Activated T-helper 1 cell treated with Interleukin-2 at 50 U/mL for 16 hours (primary cell): Measurements from ENCODE around the gene SYCP3.
"Not testable (repeated sequence)": the region's sequence is repeated elsewhere in the genome, so short reads cannot be mapped to it uniquely, and the experiment has no call there.

ENCODE experiments used
- DNase-seq: peaks from one replicate; pipeline ENCODE4 v3.0.0-alpha.2; 2020; ENCODE audit warnings: low read depth

The SYCP3 gene

DNA sequence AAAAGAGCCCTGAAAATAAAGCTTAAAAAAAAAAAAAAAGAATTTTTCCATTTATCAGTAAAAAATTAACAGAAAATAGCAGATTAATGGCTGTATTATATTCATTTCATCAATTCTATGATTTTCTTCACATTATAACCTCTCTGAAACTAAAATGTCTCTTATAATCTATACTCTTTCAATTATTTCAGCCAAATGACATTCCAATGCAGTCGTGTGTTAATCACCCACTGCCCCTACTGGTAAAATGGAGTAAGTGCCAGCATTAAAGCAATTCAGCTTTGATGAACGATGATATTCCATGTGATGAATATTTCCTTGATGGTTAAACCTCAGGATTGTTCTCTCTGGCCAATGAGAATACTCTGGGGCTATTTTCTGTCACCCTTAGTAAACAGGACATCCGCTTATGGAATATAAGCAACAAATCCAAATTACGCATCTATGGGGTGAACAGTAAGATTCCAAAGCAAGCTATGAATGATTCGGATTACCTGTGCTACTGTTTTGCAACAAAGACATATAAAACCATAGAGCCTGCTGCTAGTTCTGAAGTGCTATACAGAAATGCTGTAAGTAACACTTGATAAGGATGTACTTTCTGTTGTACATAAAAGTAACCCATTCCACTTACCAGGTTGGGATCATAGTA, 20.3 kb upstream of the SYCP3 start:
- DNase-seq = no peak

DNA sequence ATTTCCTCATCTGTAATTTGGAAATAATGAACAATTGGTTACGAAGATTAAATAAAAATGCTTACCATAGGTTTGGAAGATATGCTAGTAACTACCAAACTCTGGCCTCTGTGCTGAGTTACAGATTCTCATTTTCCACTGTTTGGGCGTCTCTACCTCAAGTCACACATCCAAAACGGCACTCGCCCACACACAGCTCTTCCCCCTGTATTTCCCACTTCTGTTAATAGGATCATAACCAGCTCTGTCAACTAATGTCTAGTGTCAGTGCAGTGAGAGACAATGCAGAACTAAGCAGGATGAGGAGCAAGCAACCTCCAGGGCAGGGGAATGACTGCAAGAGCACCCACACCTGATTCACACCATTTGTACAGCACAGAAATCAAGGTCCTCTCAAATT, 10.9 kb upstream of the SYCP3 start:
- DNase-seq = no peak

DNA sequence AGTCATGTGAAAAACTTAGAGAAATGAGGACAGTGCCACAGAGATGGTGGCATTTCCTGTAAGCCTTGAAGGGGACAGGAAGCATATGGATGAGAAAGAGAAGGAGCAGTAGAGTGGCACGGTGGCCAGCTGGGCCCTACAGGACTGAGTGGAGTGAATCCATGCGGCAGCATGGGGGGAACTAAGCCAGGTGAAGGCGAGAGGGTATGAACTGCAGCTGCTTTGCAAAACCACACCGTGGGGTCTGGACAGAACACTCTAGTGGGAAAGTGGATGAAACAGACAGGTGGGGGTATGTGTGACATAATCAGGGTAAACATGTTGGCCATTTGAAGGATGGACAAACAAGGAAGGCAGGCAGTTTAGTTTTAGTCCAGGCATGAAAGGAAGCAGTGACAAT, 10.4 kb upstream of the SYCP3 start:
- DNase-seq = no peak

DNA sequence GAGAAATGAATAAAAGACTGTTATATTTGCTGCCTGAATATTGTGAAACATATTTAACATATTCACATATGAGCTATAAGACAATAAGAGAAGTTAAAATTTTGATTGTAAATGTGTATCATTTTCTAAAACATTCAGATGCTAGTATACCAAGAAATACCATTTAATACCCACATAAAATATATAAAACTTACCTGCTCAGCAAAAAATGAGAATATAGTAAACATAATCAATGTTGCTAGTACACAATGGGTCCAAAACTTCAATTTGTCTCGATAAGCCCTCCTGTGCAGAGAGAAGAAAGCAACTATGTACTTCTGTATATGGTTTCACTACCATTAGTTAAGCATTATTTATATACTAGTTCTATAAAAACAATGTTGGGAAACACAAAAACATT, 9.6 kb upstream of the SYCP3 start:
- no peak for DNase-seq

DNA sequence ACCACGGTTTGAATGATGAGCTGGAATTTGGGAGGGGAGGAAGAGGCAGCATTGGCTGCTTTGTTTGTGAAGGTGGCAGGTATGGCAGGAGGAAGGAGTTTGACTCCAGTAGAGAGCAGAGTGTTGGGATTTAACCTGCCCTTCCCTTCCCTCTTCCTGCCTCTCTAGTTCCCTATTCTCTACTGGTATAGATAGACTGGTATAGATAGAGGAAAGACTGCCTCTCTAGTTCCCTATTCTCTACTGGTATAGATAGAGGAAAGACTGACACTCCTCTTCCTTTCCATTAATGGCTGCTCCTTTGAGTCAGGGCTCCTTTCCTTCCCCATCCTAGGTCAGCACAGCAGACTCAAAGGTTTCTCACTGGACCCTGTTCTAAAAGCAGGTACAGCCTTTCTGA, 8.4 kb upstream of the SYCP3 start:
- no peak for DNase-seq

DNA sequence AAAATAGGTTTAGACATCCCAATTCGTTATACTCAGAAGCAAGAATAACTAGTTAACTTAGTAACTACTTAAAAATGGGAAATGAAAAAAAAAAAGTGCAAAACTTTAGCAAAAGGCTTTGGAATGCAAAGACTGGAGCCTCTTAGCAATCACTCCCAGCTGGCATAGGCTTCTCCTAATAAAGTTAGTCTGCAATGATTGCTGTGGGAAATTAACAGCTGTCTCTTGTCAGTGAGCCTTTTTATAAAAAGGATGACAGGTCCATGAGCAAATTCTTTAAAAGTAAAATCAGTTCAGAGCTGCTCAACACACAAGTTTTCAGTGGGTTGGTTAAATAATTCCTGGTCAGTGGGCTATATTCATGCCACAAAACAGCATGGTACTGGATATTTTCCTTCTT, 7.4 kb upstream of the SYCP3 start:
- DNase-seq = no peak

DNA sequence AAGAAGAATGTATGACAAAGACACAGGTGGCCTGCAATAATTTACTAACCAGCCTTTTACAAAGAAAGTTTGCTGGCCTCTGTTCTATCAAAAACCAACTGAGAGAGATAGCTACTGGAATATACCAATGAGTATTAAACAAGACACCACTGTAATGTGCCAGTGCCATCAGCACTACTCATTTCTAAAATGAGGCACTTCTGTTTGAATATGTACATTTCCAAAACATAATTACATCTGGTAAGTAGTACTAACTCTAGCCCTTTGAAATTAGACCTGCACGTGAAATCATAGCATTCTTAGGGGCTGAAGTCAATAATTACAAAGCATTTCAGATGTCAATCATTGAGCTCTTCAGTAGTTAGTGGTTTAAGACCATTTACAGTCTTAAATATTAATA, 6.9 kb upstream of the SYCP3 start:
- DNase-seq = no peak

DNA sequence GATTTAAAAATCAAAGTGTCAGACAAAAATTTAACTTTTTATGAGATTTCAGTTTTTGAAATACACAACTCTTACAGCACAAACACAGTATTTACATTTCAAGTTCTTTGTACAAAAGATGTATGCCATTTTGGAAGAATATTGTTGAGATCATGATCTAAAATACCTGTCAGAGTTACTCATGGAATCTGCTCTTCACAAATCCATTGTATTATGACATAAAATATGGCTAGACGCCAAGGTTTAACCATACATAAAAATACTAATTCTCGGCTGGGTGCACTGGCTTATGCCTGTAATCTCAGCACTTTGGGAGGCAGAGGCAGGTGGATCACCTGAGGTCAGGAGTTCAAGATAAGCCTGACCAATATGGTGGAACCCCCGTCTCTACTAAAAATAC, 6.2 kb upstream of the SYCP3 start:
- no peak for DNase-seq

DNA sequence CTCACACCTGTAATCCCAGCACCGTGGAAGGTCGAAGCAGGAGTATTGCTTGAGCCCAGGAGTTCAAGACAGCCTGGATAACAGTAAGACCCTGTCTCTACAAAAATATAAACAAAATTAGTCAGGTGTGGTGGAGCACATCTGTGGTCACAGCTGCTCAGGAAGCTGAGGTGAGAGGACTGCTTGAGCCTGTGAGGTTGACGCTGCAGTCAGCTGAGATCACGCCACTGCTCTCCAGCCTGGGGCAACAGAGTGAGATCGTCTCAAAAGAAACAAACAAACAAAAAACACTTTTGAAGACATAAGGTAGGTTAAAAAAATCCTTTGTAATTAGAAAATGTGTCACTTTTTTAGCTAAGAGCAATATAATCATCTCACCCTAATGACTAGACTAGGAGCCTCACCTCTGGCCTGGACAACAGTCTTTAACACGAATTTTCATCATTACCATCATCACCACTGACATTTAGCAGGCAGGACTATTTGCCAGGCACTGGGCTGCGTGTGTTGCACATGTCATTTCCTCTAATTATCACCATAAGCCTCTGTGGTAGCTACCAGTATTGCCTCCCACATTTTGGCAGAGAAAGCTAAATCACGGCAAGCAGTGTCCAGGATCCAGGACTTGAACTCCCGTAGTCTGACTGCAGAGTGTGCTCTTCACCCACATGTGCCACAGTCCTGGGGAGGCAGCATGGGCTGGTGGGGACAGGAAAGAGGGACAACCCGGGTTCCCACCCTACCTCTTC, 4.6 kb upstream of the SYCP3 start:
- no peak for DNase-seq

DNA sequence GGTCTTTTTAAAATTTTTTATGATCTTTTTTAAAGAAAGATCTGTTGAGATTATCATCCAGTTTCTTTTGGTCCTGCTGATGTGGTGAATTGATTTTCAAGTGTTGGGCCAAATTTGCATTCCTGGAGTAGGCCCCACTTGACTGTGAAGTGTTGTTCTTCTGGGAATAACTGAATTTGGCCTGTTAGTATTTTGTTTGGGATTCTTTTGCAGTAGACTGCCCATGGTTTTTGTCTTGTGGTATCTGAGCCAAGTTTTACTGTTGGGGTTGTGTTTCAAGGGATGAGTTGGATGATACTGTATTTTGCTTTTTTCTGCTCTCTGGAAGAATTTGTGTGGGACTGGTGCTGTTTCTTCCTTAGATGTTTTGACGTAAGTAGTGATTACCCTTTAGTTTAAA, 4.0 kb upstream of the SYCP3 start:
- DNase-seq = no peak

DNA sequence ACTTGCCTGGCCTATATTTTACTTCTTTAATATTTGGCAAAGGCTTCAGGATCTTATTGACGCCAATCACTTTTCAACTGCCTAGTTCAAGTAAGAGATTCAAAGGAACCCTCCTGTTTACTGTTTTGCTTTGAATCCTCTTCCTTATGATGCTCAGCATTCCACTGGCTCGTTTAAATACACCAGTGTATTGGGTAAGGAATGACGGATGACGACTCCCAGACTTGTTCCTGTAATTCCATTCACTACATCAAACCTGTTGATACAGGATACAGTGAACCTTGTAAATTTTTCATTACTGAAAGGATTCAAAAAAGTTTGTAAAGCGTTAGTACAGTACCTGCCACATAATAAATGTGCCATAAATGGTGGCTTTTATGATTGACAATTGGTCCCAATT, 1.7 kb upstream of the SYCP3 start:
- DNase-seq = no peak

DNA sequence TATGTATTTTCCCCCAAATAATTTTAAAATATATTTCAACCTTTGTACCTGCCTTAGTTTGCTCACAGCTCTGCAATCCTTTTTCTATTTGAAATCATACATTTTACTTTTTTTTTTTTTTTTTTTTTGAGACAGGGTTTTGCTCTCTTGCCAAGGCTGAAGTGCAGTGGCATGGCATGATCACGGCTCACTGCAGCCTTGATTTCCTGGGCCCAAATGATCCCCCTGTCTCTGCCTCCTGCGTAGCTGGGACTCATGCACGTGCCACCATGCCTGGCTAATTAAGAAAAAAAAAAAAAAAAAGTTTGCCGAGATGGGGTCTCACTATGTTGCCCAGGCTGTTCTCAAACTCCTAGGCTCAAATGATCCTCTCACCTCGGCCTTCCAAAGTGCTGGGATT, 1.3 kb upstream of the SYCP3 start:
- DNase-seq = no peak

DNA sequence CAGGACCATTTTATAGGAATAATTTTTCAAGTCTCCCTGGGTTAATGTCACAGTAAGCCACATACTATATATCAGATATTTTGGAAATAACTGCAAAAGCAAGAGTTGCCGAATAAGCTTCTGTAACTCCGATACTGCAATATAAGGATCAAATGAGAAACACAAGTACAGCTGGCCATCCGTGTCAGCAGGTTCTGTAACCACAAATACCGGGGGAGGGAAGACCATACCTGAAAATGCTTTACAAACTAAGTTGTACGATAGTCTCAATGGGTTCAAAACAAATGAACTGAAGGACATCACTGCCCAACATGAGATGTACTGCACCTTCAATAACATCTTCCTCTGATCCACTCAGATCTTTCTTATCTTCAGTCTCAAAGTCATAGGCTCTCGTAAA, 1.8 kb downstream of the SYCP3 start:
- no peak for DNase-seq

DNA sequence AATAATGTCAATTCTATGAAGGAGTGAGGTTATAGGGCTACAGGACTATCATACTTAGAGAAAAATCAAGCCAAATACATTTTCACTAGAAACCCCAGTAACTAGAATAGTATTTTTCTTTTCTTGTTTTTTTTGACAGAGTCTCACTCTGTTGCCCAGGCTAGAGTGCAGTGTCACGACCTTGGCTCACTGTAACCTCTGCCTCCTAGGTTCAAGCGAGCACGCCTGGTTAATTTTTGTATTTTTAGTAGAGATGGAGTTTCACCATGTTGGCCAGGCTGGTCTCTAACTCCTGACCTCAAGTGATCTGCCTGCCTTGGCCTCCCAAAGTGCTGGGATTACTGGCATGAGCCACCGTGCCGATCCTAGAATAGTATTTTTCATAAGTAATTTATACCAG, 4.8 kb downstream of the SYCP3 start:
- not testable (repeated sequence) for DNase-seq

DNA sequence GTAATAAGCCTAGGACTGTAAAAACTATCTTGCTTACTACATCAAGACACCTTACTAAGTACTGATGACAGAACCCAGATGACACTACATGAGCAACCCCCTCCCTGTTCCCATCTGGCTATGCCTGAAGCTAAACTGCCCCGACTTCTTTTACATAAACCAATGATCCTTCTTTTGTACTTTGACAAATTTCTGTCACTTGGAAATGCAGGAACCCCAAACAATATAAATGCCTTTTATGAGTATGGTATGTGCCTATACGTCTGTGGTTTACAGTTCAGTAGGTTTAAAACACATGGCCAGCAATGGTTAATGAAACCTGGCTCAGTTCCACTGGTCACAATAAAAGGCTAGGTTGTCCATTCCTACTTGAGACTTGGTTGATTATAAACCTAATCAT, 6.1 kb downstream of the SYCP3 start:
- no peak for DNase-seq

DNA sequence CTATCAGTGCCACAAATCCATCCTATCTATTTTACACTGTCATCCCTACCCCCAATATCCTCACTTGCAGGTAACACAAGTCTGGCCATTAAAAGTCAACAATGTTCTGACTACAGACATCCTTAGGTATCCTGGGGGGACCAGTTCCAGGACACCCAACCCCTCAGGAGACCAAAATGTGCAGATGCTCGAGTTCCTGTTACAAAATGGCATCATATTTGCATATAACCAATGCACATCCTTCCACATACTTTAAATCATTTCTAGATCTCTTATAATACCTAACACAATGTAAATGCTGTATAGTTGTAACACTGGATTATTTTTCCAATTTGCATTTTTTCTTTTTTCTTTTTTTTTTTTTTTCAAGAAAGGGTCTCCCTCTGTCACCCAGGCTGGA, 6.9 kb downstream of the SYCP3 start:
- DNase-seq = no peak

DNA sequence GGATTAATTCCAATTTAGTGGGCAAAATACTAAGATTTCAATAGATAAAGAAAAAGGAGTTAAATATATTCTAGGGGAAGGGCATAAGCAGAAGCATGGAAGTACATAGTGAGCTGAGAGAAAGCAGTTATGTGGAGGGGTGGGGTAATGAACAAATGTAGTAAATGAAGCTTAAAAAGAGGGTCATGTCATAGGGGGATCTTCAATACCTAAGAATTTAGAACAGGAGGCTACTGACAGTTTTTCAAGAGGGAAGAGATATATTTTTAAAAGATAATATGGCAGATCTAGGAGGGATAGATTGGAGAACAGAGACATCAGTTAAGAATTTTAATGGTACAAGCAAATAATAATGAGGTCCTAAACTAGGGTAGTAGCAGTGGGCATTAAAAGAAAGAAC, 9.4 kb downstream of the SYCP3 start:
- no peak for DNase-seq

DNA sequence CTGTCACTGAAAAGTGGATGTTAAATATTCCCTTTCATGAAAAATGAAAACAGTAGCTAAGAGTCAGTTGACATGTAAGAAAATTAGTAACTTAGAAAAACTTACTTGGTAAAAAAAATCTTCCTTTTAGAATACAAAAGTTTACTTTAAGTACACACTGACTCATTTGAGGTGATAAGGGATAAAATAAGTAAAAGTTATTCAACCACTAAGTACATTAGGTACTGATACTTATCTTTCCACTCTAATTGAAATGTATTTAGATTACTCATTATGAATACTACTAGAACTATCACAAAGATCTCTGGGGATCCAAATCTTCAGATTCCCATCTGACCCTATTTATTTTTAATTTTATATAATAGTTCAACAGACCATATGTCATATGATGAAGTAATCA, 12.2 kb downstream of the SYCP3 start:
- no peak for DNase-seq

DNA sequence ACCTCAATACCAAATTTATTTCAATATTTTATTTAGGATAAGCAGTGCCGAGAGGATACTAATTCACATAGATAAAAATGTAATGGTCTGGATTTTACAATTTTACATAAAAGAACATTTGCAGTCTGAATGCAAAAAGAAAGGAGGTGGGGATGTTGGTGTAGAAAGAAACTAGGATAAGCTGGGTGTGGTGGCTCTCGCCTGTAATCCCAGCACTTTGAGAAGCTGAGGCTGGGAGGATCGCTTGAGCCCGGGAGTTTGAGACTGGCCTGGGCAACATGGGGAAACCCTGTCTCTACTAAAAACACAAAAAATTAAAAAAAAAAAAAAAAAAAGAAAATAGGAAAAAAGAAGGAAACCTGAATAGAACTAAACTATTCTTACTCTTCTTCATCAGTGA, 16.9 kb downstream of the SYCP3 start:
- no peak for DNase-seq

DNA sequence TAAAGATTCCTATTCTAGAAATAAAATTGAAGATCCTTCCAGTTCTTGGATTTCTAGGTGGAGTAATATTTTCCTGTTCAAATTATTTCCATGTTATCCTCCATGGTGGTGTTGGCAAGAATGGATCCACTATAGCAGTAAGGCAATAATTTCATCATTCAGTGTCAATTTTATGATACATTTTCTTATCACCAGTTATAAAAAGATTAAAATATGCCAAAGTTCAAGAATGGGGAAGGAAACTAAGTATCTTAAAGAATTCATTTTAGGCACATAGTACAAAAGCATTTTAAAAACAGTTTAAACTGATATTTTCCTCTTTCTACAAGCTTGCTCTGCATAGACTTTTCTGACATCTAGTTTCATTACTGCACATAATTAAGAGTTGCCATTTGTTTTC, 19.1 kb downstream of the SYCP3 start:
- DNase-seq = no peak

DNA sequence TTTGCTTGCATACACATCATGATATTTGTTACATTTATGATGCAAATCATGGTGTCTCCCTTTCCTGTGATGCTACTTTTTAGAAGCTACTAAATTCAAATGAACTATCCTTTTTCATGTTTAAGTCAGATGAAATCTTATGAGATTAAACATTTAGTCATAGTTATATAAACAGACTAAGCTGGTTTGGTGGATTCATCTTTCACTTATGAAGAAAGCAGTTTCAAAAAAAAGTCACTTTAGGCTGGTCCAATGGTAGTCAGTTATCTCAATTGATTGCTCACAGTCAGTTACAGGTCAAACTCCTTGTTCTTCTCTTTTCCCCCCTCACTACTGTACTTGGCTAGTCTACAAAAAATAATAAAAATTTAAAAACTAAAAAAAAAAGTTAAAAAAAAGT, 19.7 kb downstream of the SYCP3 start:
- DNase-seq = no peak

DNA sequence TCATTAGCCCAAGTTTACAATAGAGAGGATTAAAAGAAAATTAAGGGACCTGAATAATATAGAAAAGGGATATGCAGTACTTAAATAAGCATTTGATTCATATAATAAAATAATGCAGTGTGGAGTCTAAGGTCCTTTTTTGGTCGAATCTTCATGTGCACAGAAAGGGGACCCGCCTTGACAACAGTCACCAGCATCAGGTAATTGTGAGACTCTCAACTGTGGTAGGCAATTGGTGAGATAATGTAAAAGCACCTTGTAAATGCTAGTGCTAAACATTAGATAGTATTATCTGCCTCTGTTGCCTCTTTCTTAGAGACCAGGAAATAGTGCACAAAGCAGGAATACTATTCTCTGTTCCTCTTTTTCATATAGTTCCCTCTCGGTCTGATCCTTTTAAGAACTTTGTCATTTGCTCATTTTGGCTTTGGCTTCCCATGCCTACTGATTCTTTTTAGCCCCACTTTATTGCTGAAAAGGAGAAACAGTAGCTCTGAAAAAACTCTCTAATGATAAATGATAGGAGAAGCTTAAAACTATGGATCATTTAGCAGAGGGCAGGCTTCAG, 24.3 kb downstream of the SYCP3 start:
- DNase-seq = no peak

DNA sequence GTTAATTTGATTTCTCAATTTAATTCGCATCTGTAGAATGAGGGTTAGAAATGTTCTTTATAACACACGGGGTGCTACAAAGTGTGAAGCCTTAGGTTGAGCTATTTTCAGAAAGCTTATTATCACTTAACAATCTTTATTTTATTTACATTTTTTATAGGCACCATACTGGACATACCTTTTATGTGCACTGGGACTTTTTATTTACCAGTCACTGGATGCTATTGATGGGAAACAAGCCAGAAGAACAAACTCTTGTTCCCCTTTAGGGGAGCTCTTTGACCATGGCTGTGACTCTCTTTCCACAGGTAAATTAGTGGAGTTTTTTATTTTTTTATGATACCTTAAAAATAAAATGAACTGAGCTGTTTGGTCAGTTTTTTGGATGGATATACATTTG, 25.3 kb downstream of the SYCP3 start:
- no peak for DNase-seq
